Liver (tissue), 3 donors: Measurements from ENCODE around the gene MAN2A2.

ENCODE experiments used
- GABPA ChIP-seq, 2 donors: IDR thresholded peaks in 1 of 2; conservative IDR thresholded peaks in 1 of 2; 2 replicates each; pipeline ENCODE4 v1.6.1; 2016; ENCODE audit warnings: antibody characterized with exemption in 2 of 2, mild to moderate bottlenecking in 1 of 2, moderate library complexity in 1 of 2
- HNF4G ChIP-seq: IDR thresholded peaks from 2 replicates; pipeline ENCODE4 v1.6.1; 2016; ENCODE audit warnings: antibody characterized with exemption
- JUND ChIP-seq, 2 donors: IDR thresholded peaks; 2 replicates each; pipeline ENCODE4 v1.6.1; 2016; ENCODE audit warnings: antibody characterized with exemption in 2 of 2
- RAD21 ChIP-seq, 2 donors: IDR thresholded peaks; 2 replicates each; pipeline ENCODE4 v1.6.1; 2016; ENCODE audit warnings: antibody characterized with exemption in 2 of 2, mild to moderate bottlenecking in 2 of 2
- RXRA ChIP-seq, 2 donors: IDR thresholded peaks; 2 replicates each; pipeline ENCODE4 v1.6.1; 2017 to 2018; ENCODE audit warnings: antibody characterized with exemption in 2 of 2, mild to moderate bottlenecking in 1 of 2
- SP1 ChIP-seq: IDR thresholded peaks from 2 replicates; pipeline ENCODE4 v1.6.1; 2018; ENCODE audit warnings: antibody characterized with exemption, mild to moderate bottlenecking
- TAF1 ChIP-seq: conservative IDR thresholded peaks from 2 replicates; pipeline ENCODE4 v1.6.1; 2016; ENCODE audit warnings: antibody characterized with exemption, mild to moderate bottlenecking
- TF ChIP-seq, protein P1 (sequence below): fragments of 150-350 bp; IDR thresholded peaks from 2 replicates; pipeline ENCODE4 v1.5.1; 2017; ENCODE audit warnings: improper control_type of control experiment, low read depth, low read length; ENCODE audit not compliant: missing input control
- TF ChIP-seq, protein P2 (sequence below): IDR thresholded peaks from 2 replicates; pipeline ENCODE4 v1.6.1; 2016; ENCODE audit warnings: antibody characterized with exemption
- TF ChIP-seq, protein P3 (sequence below): IDR thresholded peaks from 2 replicates; pipeline ENCODE4 v1.6.1; 2016; ENCODE audit warnings: antibody characterized with exemption
- TF ChIP-seq, protein P4 (sequence below): IDR thresholded peaks from 2 replicates; pipeline ENCODE4 v1.6.1; 2016; ENCODE audit warnings: antibody characterized with exemption, mild to moderate bottlenecking
- donor health status: healthy.
- donor health status: healthy.

DNA sequence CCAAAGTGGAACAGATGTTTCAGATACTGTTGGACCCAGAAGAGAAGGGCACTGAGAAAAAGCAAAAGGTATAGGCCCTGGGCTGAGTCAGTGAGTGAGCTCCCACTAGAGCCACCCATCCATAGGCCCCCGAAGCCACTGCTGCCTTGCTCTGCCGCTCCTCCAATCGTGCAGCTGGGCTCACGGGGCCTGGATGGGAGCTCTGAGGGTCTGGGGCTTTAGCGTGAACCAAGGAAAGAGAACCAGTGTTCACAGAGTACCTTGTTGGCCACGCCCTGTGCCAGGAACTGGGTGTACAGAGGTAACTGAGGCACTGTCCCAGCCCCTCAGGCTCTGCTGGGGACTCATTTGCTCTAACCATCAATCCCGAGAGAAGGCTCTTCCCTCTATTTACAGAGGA, 36.7 kb downstream of the MAN2A2 start:
- TF ChIP-seq SP1 = no peak
- TF ChIP-seq GABPA (IDR thresholded peaks at IDR 0.05 in 1 of 2, conservative IDR thresholded peaks at IDR 0.05 in 1 of 2) = no peak
- TF ChIP-seq, protein P1, sequence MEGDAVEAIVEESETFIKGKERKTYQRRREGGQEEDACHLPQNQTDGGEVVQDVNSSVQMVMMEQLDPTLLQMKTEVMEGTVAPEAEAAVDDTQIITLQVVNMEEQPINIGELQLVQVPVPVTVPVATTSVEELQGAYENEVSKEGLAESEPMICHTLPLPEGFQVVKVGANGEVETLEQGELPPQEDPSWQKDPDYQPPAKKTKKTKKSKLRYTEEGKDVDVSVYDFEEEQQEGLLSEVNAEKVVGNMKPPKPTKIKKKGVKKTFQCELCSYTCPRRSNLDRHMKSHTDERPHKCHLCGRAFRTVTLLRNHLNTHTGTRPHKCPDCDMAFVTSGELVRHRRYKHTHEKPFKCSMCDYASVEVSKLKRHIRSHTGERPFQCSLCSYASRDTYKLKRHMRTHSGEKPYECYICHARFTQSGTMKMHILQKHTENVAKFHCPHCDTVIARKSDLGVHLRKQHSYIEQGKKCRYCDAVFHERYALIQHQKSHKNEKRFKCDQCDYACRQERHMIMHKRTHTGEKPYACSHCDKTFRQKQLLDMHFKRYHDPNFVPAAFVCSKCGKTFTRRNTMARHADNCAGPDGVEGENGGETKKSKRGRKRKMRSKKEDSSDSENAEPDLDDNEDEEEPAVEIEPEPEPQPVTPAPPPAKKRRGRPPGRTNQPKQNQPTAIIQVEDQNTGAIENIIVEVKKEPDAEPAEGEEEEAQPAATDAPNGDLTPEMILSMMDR = no peak
- TF ChIP-seq, protein P2, sequence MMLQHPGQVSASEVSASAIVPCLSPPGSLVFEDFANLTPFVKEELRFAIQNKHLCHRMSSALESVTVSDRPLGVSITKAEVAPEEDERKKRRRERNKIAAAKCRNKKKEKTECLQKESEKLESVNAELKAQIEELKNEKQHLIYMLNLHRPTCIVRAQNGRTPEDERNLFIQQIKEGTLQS = no peak
- TF ChIP-seq RXRA (IDR thresholded peaks at IDR 0.05) = no peak
- TF ChIP-seq, protein P3, sequence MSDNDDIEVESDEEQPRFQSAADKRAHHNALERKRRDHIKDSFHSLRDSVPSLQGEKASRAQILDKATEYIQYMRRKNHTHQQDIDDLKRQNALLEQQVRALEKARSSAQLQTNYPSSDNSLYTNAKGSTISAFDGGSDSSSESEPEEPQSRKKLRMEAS = no peak
- no peak for TF ChIP-seq RAD21 (IDR thresholded peaks at IDR 0.05)
- no peak for TF ChIP-seq JUND (IDR thresholded peaks at IDR 0.05)
- TF ChIP-seq TAF1 = no peak
- TF ChIP-seq, protein P4, sequence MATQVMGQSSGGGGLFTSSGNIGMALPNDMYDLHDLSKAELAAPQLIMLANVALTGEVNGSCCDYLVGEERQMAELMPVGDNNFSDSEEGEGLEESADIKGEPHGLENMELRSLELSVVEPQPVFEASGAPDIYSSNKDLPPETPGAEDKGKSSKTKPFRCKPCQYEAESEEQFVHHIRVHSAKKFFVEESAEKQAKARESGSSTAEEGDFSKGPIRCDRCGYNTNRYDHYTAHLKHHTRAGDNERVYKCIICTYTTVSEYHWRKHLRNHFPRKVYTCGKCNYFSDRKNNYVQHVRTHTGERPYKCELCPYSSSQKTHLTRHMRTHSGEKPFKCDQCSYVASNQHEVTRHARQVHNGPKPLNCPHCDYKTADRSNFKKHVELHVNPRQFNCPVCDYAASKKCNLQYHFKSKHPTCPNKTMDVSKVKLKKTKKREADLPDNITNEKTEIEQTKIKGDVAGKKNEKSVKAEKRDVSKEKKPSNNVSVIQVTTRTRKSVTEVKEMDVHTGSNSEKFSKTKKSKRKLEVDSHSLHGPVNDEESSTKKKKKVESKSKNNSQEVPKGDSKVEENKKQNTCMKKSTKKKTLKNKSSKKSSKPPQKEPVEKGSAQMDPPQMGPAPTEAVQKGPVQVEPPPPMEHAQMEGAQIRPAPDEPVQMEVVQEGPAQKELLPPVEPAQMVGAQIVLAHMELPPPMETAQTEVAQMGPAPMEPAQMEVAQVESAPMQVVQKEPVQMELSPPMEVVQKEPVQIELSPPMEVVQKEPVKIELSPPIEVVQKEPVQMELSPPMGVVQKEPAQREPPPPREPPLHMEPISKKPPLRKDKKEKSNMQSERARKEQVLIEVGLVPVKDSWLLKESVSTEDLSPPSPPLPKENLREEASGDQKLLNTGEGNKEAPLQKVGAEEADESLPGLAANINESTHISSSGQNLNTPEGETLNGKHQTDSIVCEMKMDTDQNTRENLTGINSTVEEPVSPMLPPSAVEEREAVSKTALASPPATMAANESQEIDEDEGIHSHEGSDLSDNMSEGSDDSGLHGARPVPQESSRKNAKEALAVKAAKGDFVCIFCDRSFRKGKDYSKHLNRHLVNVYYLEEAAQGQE = no peak
- TF ChIP-seq HNF4G = no peak
